Right atrium auricular region (tissue), 2 donors: ENCODE measurements around the gene ALDH1A3. TPM values are rescaled to one million over a fixed set of nuclear protein-coding genes. Genes with fewer than 3 reads are reported as not detected.

ENCODE experiments used
- DNase-seq: peaks from one replicate; pipeline ENCODE4 v3.0.0-alpha.2; 2019; ENCODE audit warnings: low spot score
- H3K27ac ChIP-seq, 2 donors: fragments of 200-600 bp; sonication (generic); 1 replicate in 1 of 2; 2 replicates in 1 of 2; pipeline ENCODE4 v1.5.1; 2016 to 2019
- H3K27me3 ChIP-seq, 2 donors: fragments of 200-600 bp; sonication (generic); one replicate each; pipeline versions ENCODE4 v1.5.1 to v1.6.0; 2017 to 2019
- H3K36me3 ChIP-seq: fragments of 200-600 bp; sonication (generic); one replicate; pipeline ENCODE4 v1.5.1; 2016
- H3K4me1 ChIP-seq, 2 donors: fragments of 200-600 bp; sonication (generic); one replicate each; pipeline versions ENCODE4 v1.5.1 to v1.6.0; 2017 to 2019
- H3K4me3 ChIP-seq, 2 donors: fragments of 200-600 bp; sonication (generic); 1 replicate in 1 of 2; 2 replicates in 1 of 2; pipeline ENCODE4 v1.5.1; 2017 to 2019; ENCODE audit warnings: mild to moderate bottlenecking in 1 of 2, moderate library complexity in 1 of 2
- H3K9me3 ChIP-seq, 2 donors: fragments of 200-600 bp; sonication (generic); one replicate each; pipeline ENCODE4 v1.5.1; 2019
- CTCF ChIP-seq, 2 donors: fragments of 200-600 bp; sonication (generic); IDR thresholded peaks; one replicate each; pipeline ENCODE4 v1.5.1; 2019; ENCODE audit warnings: antibody characterized with exemption in 2 of 2
- total RNA-seq, 2 donors: library from RNA; depleted of rRNA; stranded (reverse); fragments of >200 nt; gene quantifications; one replicate each; pipeline ENCODE4 v1.1.0, GENCODE V29; 2016

ALDH1A3 gene
- total RNA-seq, 2 donors from 2014 or later: 14.7 to 19.7 TPM

- H3K4me3 ChIP-seq: no peak overlapping the region
- H3K4me1 ChIP-seq: peaks cover 0 to 42% of the 10 kb centered on the region in 2 donors
- no peaks in the 10 kb centered on the region for H3K27me3 ChIP-seq
- no peaks in the 10 kb centered on the region for H3K36me3 ChIP-seq
- DNase-seq: no peak
- no peak for TF ChIP-seq CTCF (IDR thresholded peaks at IDR 0.05)
- H3K27ac ChIP-seq: no peak overlapping the region
- no peaks in the 10 kb centered on the region for H3K9me3 ChIP-seq
These were observed 13.8 kb downstream of the ALDH1A3 start for GRCh38 chr15:100893261-100893963.

- Histone ChIP-seq H3K27me3 (no peaks in the 10 kb centered on the region), H3K36me3 (no peaks in the 10 kb centered on the region), H3K27ac (no peak overlapping the region), H3K4me1 (peaks cover 0 to 45% of the 10 kb centered on the region in 2 donors), H3K4me3 (no peak overlapping the region), H3K9me3 (no peaks in the 10 kb centered on the region)
- TF ChIP-seq CTCF (IDR thresholded peaks at IDR 0.05): no peak
- DNase-seq: no peak
These were observed 14.3 kb downstream of the ALDH1A3 start for GRCh38 chr15:100893964-100894295.

- Histone ChIP-seq H3K4me3 (no peak overlapping the region), H3K4me1 (peaks cover 0 to 44% of the 10 kb centered on the region in 2 donors), H3K27ac (no peak overlapping the region), H3K36me3 (no peaks in the 10 kb centered on the region), H3K27me3 (no peaks in the 10 kb centered on the region), H3K9me3 (no peaks in the 10 kb centered on the region)
- no peak for TF ChIP-seq CTCF (IDR thresholded peaks at IDR 0.05)
- no peak for DNase-seq
These were observed 16.1 kb downstream of the ALDH1A3 start for GRCh38 chr15:100895721-100896120.

DNA sequence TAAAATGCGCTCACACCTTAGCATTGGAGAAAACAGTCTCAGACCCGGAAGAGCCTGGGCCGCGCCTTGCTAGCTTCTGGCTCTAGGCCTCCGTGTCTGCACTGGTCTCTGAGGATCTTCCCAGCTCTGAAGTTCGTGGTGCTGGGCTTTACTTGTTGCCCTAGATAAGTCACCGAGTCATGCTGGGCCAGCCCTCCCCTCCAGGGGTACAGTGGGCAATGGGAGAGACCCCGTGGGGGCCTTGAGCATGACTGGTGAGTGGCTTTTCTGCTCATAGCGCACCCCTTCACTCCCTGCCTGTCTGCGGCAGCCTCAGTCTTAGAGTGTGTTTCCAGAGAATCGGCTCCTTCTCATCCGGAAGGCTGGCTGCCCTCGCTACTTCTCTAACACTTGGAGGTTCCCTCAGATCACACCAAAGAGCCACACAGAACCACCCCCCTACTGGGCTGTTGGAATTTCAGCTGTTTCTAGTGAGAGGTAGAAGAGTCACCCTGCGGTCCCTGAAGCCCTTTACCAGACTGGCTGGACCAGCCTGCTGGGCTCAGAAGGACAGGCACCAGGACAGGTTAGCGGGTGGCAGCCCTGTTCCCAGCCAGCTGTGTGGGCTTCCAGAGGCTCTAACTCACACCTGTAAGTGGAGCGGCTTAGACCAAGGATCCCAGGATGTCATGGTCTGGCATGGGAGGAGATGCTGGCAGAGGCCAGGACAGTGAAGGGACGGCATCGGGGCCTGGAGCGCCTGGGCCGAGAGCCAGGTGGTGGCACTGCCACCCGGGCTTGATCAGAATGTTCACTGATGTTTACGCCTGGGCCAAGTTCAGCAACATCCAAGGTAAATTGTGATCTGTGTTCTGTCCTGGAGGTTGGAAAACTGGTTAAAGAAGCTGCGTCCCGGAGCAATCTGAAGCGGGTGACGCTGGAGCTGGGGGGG is 17.9 kb downstream of the ALDH1A3 start:
- no peak overlapping the region for H3K27ac ChIP-seq
- no peaks in the 10 kb centered on the region for H3K9me3 ChIP-seq
- no peaks in the 10 kb centered on the region for H3K27me3 ChIP-seq
- H3K4me1 ChIP-seq: peaks cover 0 to 34% of the 10 kb centered on the region in 2 donors
- H3K36me3 ChIP-seq: no peaks in the 10 kb centered on the region
- H3K4me3 ChIP-seq: no peak overlapping the region
- TF ChIP-seq CTCF (IDR thresholded peaks at IDR 0.05): no peak
- no peak for DNase-seq

- Histone ChIP-seq H3K4me1 (peaks cover 0 to 38% of the 10 kb centered on the region in 2 donors), H3K9me3 (no peaks in the 10 kb centered on the region), H3K27me3 (no peaks in the 10 kb centered on the region), H3K27ac (no peak overlapping the region), H3K36me3 (no peaks in the 10 kb centered on the region), H3K4me3 (no peak overlapping the region)
- no peak for TF ChIP-seq CTCF (IDR thresholded peaks at IDR 0.05)
- DNase-seq: no peak
These were observed 18.5 kb downstream of the ALDH1A3 start for GRCh38 chr15:100898152-100898490.
